OCI-LY1 (cell line): ENCODE results near the gene COL9A2.

Experiments used
- H2AFZ ChIP-seq: fragments of 200-600 bp; sonication (generic), shearing (Covaris generic); 2 replicates; pipeline ENCODE4 v1.6.0; 2014; ENCODE audit warnings: antibody characterized with exemption, mild to moderate bottlenecking, low read length
- H3F3A ChIP-seq: fragments of 200-600 bp; sonication (generic), shearing (Covaris generic); 2 replicates; pipeline ENCODE4 v1.6.0; 2014; ENCODE audit warnings: mild to moderate bottlenecking, antibody characterized with exemption, low read length, moderate library complexity; ENCODE audit not compliant: insufficient read depth
- H3K27ac ChIP-seq: fragments of 200-600 bp; sonication (generic); 2 replicates; pipeline ENCODE4 v1.5.1; 2014; ENCODE audit warnings: low read length, mixed run types, mild to moderate bottlenecking, low read depth; ENCODE audit not compliant: poor library complexity, severe bottlenecking
- H3K27me3 ChIP-seq: fragments of 200-600 bp; sonication (generic); 2 replicates; pipeline ENCODE4 v1.6.0; 2014; ENCODE audit warnings: antibody characterized with exemption, mild to moderate bottlenecking, low read length, moderate library complexity; ENCODE audit not compliant: insufficient read depth
- H3K36me3 ChIP-seq: fragments of 200-600 bp; sonication (generic); 2 replicates; pipeline ENCODE4 v1.6.1; 2014; ENCODE audit warnings: mild to moderate bottlenecking, antibody characterized with exemption, low read length, moderate library complexity, mixed read lengths; ENCODE audit not compliant: insufficient read depth
- H3K4me1 ChIP-seq: fragments of 200-600 bp; sonication (generic); 2 replicates; pipeline ENCODE4 v1.5.1; 2014; ENCODE audit warnings: mild to moderate bottlenecking, low read length, moderate library complexity; ENCODE audit not compliant: insufficient read depth, severe bottlenecking
- H3K4me2 ChIP-seq: fragments of 200-600 bp; sonication (generic), shearing (Covaris generic); 2 replicates; pipeline ENCODE4 v1.6.1; 2014; ENCODE audit warnings: low read length
- H3K4me3 ChIP-seq: fragments of 200-600 bp; sonication (generic); 2 replicates; pipeline ENCODE4 v1.5.1; 2014; ENCODE audit warnings: low read length, low read depth, mild to moderate bottlenecking, mixed read lengths; ENCODE audit not compliant: poor library complexity, severe bottlenecking
- H3K79me2 ChIP-seq: fragments of 200-600 bp; shearing (Covaris generic); 2 replicates; pipeline ENCODE4 v1.6.1; 2016; ENCODE audit warnings: mixed run types, low read length, mixed read lengths; ENCODE audit not compliant: insufficient read depth
- H3K9ac ChIP-seq: fragments of 200-600 bp; sonication (generic), shearing (Covaris generic); 2 replicates; pipeline ENCODE4 v1.6.1; 2014; ENCODE audit warnings: mild to moderate bottlenecking, low read length, mixed read lengths
- H3K9me2 ChIP-seq: fragments of 200-600 bp; sonication (generic), shearing (Covaris generic); 2 replicates; pipeline ENCODE4 v1.6.1; 2014; ENCODE audit warnings: low read depth, mild to moderate bottlenecking, low read length, mixed read lengths
- H3K9me3 ChIP-seq: fragments of 200-600 bp; shearing (Covaris generic); 2 replicates; pipeline ENCODE4 v1.6.1; 2014; ENCODE audit warnings: low read length, mixed read lengths
- H4K20me1 ChIP-seq: fragments of 200-600 bp; sonication (generic), shearing (Covaris generic); 2 replicates; pipeline ENCODE4 v1.6.0; 2016; ENCODE audit warnings: mild to moderate bottlenecking, low read length; ENCODE audit not compliant: insufficient read depth
- CTCF ChIP-seq: fragments of 200-600 bp; sonication (generic), shearing (Covaris generic); IDR thresholded peaks from 2 replicates; pipeline ENCODE4 v1.5.1; 2017; ENCODE audit warnings: mild to moderate bottlenecking, antibody characterized with exemption, low read length, moderate library complexity, mixed read lengths
- EZH2 ChIP-seq: fragments of 200-600 bp; sonication (generic), shearing (Covaris generic); IDR thresholded peaks from 2 replicates; pipeline ENCODE4 v1.8.0; 2017; ENCODE audit warnings: borderline replicate concordance, mixed run types, mild to moderate bottlenecking, antibody characterized with exemption, low read length, moderate library complexity, mixed read lengths

Gene COL9A2

GRCh38 chr1:40307186-40307585, 9.9 kb downstream of the COL9A2 start:
- Histone ChIP-seq H4K20me1 (no peaks in the 10 kb centered on the region), H3K9ac (no peak overlapping the region), H3F3A (no peaks in the 10 kb centered on the region), H3K9me3 (no peaks in the 10 kb centered on the region), H3K4me2 (no peak overlapping the region), H3K4me3 (no peak overlapping the region), H3K36me3 (no peaks in the 10 kb centered on the region), H3K27me3 (no peaks in the 10 kb centered on the region), H3K27ac (no peak overlapping the region), H3K9me2 (no peaks in the 10 kb centered on the region), H2AFZ (no peak overlapping the region), H3K79me2 (no peaks in the 10 kb centered on the region), H3K4me1 (peaks cover 1% of the 10 kb centered on the region)
- no peak for TF ChIP-seq CTCF
- TF ChIP-seq EZH2 = no peak

GRCh38 chr1:40306296-40306695, 10.8 kb downstream of the COL9A2 start:
- Histone ChIP-seq H3K36me3 (no peaks in the 10 kb centered on the region), H3K9ac (no peak overlapping the region), H3K4me1 (no peaks in the 10 kb centered on the region), H4K20me1 (no peaks in the 10 kb centered on the region), H3K9me3 (no peaks in the 10 kb centered on the region), H3K4me3 (no peak overlapping the region), H3K79me2 (no peaks in the 10 kb centered on the region), H3K27me3 (no peaks in the 10 kb centered on the region), H3K4me2 (no peak overlapping the region), H3F3A (no peaks in the 10 kb centered on the region), H3K27ac (no peak overlapping the region), H2AFZ (no peak overlapping the region), H3K9me2 (no peaks in the 10 kb centered on the region)
- no peak for TF ChIP-seq CTCF
- TF ChIP-seq EZH2 = no peak

GRCh38 chr1:40305871-40306270, 11.2 kb downstream of the COL9A2 start:
- Histone ChIP-seq H3K9me2 (no peaks in the 10 kb centered on the region), H4K20me1 (no peaks in the 10 kb centered on the region), H3K79me2 (no peaks in the 10 kb centered on the region), H2AFZ (no peak overlapping the region), H3K9me3 (no peaks in the 10 kb centered on the region), H3K27ac (no peak overlapping the region), H3K4me1 (no peaks in the 10 kb centered on the region), H3F3A (no peaks in the 10 kb centered on the region), H3K4me3 (no peak overlapping the region), H3K36me3 (no peaks in the 10 kb centered on the region), H3K27me3 (no peaks in the 10 kb centered on the region), H3K9ac (no peak overlapping the region), H3K4me2 (no peak overlapping the region)
- TF ChIP-seq EZH2 (no peak), CTCF (no peak; the same call in 1 of the 2 replicates)
